Upper lobe of right lung (tissue), 1 donor: ENCODE measurements around the gene AIPL1. TPM values are rescaled to one million over a fixed set of nuclear protein-coding genes. Genes with fewer than 3 reads are reported as not detected.

Source experiments
- ATAC-seq: fragments of 200-7000 bp; cut with Tn5 transposase; one replicate; pipeline ENCODE4 v1.9.1; 2020; ENCODE audit warnings: mild to moderate bottlenecking, moderate library complexity
- DNase-seq: peaks from one replicate; pipeline ENCODE4 v3.0.0-alpha.2; 2020
- H3K27ac ChIP-seq: fragments of 200-600 bp; one replicate; pipeline ENCODE4 v1.8.0; 2022
- H3K27me3 ChIP-seq: fragments of 200-600 bp; one replicate; pipeline ENCODE4 v1.8.0; 2022; ENCODE audit warnings: mild to moderate bottlenecking
- H3K36me3 ChIP-seq: fragments of 200-600 bp; one replicate; pipeline ENCODE4 v1.8.0; 2022
- H3K4me1 ChIP-seq: fragments of 200-600 bp; one replicate; pipeline ENCODE4 v1.8.0; 2022
- H3K4me3 ChIP-seq: fragments of 200-600 bp; one replicate; pipeline ENCODE4 v1.8.0; 2022; ENCODE audit warnings: mild to moderate bottlenecking
- H3K9me3 ChIP-seq: fragments of 200-600 bp; one replicate; pipeline ENCODE4 v1.8.0; 2022
- CTCF ChIP-seq: fragments of 200-600 bp; IDR thresholded peaks from one replicate; pipeline ENCODE4 v1.8.0; 2022; ENCODE audit warnings: antibody characterized with exemption
- intact Hi-C: fragments of 100-400 bp; cut with DNase I; formaldehyde crosslinking; loops from one replicate; pipeline ENCODE4 v1.11.0; 2022
- total RNA-seq: library from RNA; stranded (reverse); fragmentation: NEBNext Ultra II Directional; extraction: Animal tissue kit (Norgen Biotek cat#: 25700); gene quantifications from one replicate; pipeline ENCODE4 v1.2.1, GENCODE V29; 2021
- donor health status: DM: no; HTN: yes; CAD: no; lungs with severe emphysema.

Gene AIPL1
- total RNA-seq, 1 donor from 2014 or later = not detected

GRCh38 chr17:6413065-6413464, 21.9 kb downstream of the AIPL1 start:
- no peak for DNase-seq
- no peak overlapping the region for H3K4me3 ChIP-seq
- peak; percentile 16 for ATAC-seq
- no peaks in the 10 kb centered on the region for H3K4me1 ChIP-seq
- no peak overlapping the region for H3K27ac ChIP-seq
- H3K36me3 ChIP-seq = no peaks in the 10 kb centered on the region
- peak; percentile 24 for TF ChIP-seq CTCF
- no peaks in the 10 kb centered on the region for H3K9me3 ChIP-seq
- no peaks in the 10 kb centered on the region for H3K27me3 ChIP-seq
- intact Hi-C loops = no loop called here

- ATAC-seq = no peak
- no peaks in the 10 kb centered on the region for H3K9me3 ChIP-seq
- H3K4me3 ChIP-seq = no peak overlapping the region
- H3K27ac ChIP-seq = no peak overlapping the region
- intact Hi-C loops = no loop called here
- DNase-seq = peak; percentile 33
- H3K4me1 ChIP-seq = no peaks in the 10 kb centered on the region
- H3K27me3 ChIP-seq = no peaks in the 10 kb centered on the region
- TF ChIP-seq CTCF = no peak
- H3K36me3 ChIP-seq = no peaks in the 10 kb centered on the region
Measured at GRCh38 chr17:6408735-6409134, 26.2 kb downstream of the AIPL1 start.

- ATAC-seq = no peak
- Histone ChIP-seq H3K27me3 (no peaks in the 10 kb centered on the region), H3K4me1 (no peaks in the 10 kb centered on the region), H3K4me3 (no peak overlapping the region), H3K27ac (no peak overlapping the region), H3K9me3 (no peaks in the 10 kb centered on the region), H3K36me3 (no peaks in the 10 kb centered on the region)
- DNase-seq = peak; percentile 8
- intact Hi-C loops = no loop called here
- no peak for TF ChIP-seq CTCF
Measured at GRCh38 chr17:6408276-6408675, 26.6 kb downstream of the AIPL1 start.

GRCh38 chr17:6402258-6402657, 32.7 kb downstream of the AIPL1 start:
- DNase-seq (no peak), ATAC-seq (no peak)
- Histone ChIP-seq H3K4me3 (no peak overlapping the region), H3K27me3 (no peaks in the 10 kb centered on the region), H3K9me3 (peaks cover 6% of the 10 kb centered on the region), H3K4me1 (no peaks in the 10 kb centered on the region), H3K36me3 (no peaks in the 10 kb centered on the region), H3K27ac (no peak overlapping the region)
- TF ChIP-seq CTCF = no peak
- intact Hi-C loops = no loop called here

- peaks cover 6% of the 10 kb centered on the region for H3K9me3 ChIP-seq
- intact Hi-C loops = no loop called here
- no peaks in the 10 kb centered on the region for H3K36me3 ChIP-seq
- DNase-seq (no peak), ATAC-seq (no peak)
- H3K4me1 ChIP-seq = no peaks in the 10 kb centered on the region
- no peak for TF ChIP-seq CTCF
- peaks cover 14% of the 10 kb centered on the region for H3K27me3 ChIP-seq
- no peak overlapping the region for H3K4me3 ChIP-seq
- no peak overlapping the region for H3K27ac ChIP-seq
Measured at GRCh38 chr17:6398955-6399354, 36.0 kb downstream of the AIPL1 start.

GRCh38 chr17:6394055-6394606, 40.8 kb downstream of the AIPL1 start:
- Histone ChIP-seq H3K9me3 (peaks cover 4% of the 10 kb centered on the region), H3K27ac (no peak overlapping the region), H3K36me3 (no peaks in the 10 kb centered on the region), H3K4me1 (no peaks in the 10 kb centered on the region), H3K4me3 (no peak overlapping the region), H3K27me3 (peaks cover 19% of the 10 kb centered on the region)
- DNase-seq (no peak), ATAC-seq (no peak)
- intact Hi-C loops = no loop called here
- TF ChIP-seq CTCF = no peak
